ENCODE results near the gene TBC1D14. TPM values are rescaled to one million over a fixed set of nuclear protein-coding genes. Genes with fewer than 3 reads are reported as not detected.

Gene TBC1D14
- total and polyA plus RNA-seq, 3 donors from 2014 or later: 78.0 to 98.8 (median 87.6) TPM

- H3K4me3 ChIP-seq: no peak overlapping the region
- intact Hi-C loops (cut with DNase I; ENCODE audit: low total_unique reads): loop anchor here (5.0 kb wide), 1 partner anchor 82 kb away; the partner anchor contains the start of gene TBC1D14
- no peaks in the 10 kb centered on the region for H3K9me3 ChIP-seq
- H3K36me3 ChIP-seq (ENCODE audit: low read depth, missing control alignments): no peaks in the 10 kb centered on the region
- peak overlapping the region in 1 of 2 donors; percentile 95 for H3K27ac ChIP-seq
- WGBS, 2 donors: 75 to 84% methylated on average over 10 of the region's 10 CpGs
- DNase-seq: no peak
- H3K4me1 ChIP-seq: peaks cover 53% of the 10 kb centered on the region
- no peaks in the 10 kb centered on the region for H3K27me3 ChIP-seq
- no peak for TF ChIP-seq CTCF (IDR thresholded peaks at IDR 0.05)
- no peak for TF ChIP-seq POLR2A (IDR thresholded peaks at IDR 0.05)
Measured at GRCh38 chr4:6989331-6989923, 79.8 kb downstream of the TBC1D14 start.

GRCh38 chr4:6990661-6991060 is 81.0 kb downstream of the TBC1D14 start:
- H3K9me3 ChIP-seq: no peaks in the 10 kb centered on the region
- H3K36me3 ChIP-seq (ENCODE audit: low read depth, missing control alignments): no peaks in the 10 kb centered on the region
- TF ChIP-seq POLR2A (IDR thresholded peaks at IDR 0.05) (no peak), CTCF (IDR thresholded peaks at IDR 0.05) (no peak)
- H3K27me3 ChIP-seq: no peaks in the 10 kb centered on the region
- peak overlapping the region; percentile 18 to 75 for H3K27ac ChIP-seq
- peaks cover 43% of the 10 kb centered on the region for H3K4me1 ChIP-seq
- DNase-seq: peak; percentile 51
- 53 to 75% methylated on average over 6 of the region's 6 CpGs for WGBS, 2 donors
- no peak overlapping the region for H3K4me3 ChIP-seq
- intact Hi-C loops (cut with DNase I; ENCODE audit: low total_unique reads): no loop called here

- peaks cover 38% of the 10 kb centered on the region for H3K4me1 ChIP-seq
- H3K4me3 ChIP-seq: no peak overlapping the region
Measured at GRCh38 chr4:6991249-6991648, 81.6 kb downstream of the TBC1D14 start.

GRCh38 chr4:6991771-6992557 is 82.3 kb downstream of the TBC1D14 start:
- DNase-seq: peak; percentile 78
- Histone ChIP-seq H3K9me3 (no peaks in the 10 kb centered on the region), H3K27me3 (no peaks in the 10 kb centered on the region), H3K36me3 (ENCODE audit: low read depth, missing control alignments) (no peaks in the 10 kb centered on the region), H3K27ac (peak overlapping the region; percentile 47 to 75), H3K4me3 (no peak overlapping the region), H3K4me1 (peaks cover 38% of the 10 kb centered on the region)
- WGBS, 2 donors: 50 to 57% methylated on average over 13 to 15 of the region's 15 CpGs
- TF ChIP-seq CTCF (IDR thresholded peaks at IDR 0.05): no peak
- no peak for TF ChIP-seq POLR2A (IDR thresholded peaks at IDR 0.05)
- intact Hi-C loops (cut with DNase I; ENCODE audit: low total_unique reads): no loop called here

More at GRCh38 chr4:6991249-6991648, 81.6 kb downstream of the TBC1D14 start:
- intact Hi-C loops (cut with DNase I; ENCODE audit: low total_unique reads): no loop called here
- H3K36me3 ChIP-seq (ENCODE audit: low read depth, missing control alignments): no peaks in the 10 kb centered on the region
- H3K27ac ChIP-seq: peak overlapping the region; percentile 47 to 75
- H3K27me3 ChIP-seq: no peaks in the 10 kb centered on the region
- TF ChIP-seq CTCF (IDR thresholded peaks at IDR 0.05) (no peak), POLR2A (IDR thresholded peaks at IDR 0.05) (no peak)
- H3K9me3 ChIP-seq: no peaks in the 10 kb centered on the region
- WGBS, 2 donors: 64 to 74% methylated on average over 11 of the region's 11 CpGs
- no peak for DNase-seq

Data from testis (tissue), 3 donors.